Cardiac atrium fibroblast (primary cell): ENCODE data around the gene KRT17. TPM values are rescaled to one million over a fixed set of nuclear protein-coding genes. Genes with fewer than 3 reads are reported as not detected.

ENCODE experiments used
- total RNA-seq: library from RNA; depleted of rRNA; stranded (reverse); fragments of >200 nt; gene quantifications from 2 replicates; pipeline ENCODE4 v1.2.3, GENCODE V29; 2015

The KRT17 gene
- total RNA-seq: 0.54 and 0.65 TPM in 2 replicates

DNA sequence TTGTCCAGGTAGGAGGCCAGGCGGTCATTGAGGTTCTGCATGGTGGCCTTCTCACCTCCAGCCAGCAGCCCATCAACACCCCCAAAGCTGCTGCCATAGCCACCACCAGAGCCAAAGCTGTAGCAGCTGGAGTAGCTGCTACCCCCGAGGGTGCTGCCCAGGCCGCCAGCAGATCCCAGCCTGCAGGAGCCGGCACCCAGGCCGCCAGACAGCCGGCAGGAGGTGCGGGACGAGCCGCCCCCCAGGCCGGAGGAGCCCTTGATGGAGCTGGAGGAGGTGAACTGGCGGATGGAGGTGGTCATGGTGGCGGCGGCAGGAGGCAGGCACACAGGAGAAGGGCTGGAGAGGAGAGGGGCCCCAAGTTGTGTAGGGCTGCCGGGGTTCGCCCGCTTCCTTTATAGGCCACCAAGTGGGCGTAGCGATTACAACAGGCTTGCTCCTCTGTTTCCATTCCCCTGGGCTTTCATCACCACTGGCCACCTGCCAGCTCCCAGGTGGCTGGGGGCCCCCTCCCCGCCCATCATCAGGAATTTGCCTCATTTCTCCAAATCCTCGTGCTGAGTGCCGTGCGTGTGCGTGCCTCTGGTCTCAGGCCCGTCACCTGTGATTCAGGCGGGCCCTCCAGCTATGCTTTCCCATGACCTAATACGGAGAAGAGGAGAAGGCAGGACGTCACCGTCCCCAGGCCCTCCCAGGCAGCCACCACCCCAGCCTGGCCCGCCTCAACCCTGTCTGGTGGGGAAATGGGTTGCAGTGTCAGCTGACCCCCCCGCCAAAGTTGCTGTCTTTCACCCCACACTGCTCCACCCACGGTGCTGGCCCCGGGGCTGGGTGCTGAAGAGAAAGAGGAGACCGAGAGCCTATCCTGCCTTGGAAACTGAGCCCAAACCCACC lies at the start of gene KRT17:
Gene KRT17, minus strand, starts transcription at position 368 of the 894 bp plus-strand sequence. Its CDS starts 66 bp downstream, at position 302.

DNA sequence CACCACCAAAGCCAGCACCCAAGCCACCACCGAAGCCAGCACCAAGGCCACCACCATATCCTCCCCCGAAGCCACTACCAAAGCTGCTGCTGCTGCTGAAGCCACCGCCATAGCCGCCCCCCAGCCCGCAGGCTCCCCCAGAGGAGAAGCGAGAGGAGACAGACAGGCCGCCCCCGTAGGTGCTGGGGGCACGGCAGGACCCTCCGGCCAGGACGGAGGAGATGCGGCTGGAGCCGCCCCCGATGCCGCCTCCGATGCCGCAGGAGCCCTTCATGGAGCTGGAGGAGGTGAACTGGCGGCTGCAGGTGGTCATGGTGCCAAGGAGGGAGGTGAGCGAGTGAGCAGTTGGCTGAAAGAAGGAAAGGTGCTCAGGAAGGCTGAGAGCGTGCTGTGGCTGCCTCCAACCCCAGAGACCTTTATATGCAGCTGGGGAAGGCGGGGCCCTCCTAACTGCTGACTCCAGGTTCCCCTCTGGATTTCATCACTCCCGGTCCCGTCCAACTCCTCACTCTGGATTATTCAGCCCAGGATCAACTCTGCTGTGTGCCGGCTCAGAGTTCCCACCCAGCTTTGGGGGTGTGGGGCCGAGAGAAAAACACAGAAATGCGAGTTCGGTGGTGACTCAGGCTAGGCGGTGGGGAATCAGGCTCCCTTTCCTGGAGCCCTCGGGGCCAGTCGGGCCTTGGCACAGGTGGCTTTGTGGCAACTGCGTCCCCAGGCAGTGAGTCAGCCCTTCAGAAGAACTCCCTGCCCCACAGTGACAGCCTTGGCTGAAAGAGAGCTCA lies 11.8 kb downstream of the KRT17 start, which contains the start of gene KRT16:
Gene KRT16, minus strand, starts transcription at position 392 of the 785 bp plus-strand sequence. Its CDS starts 79 bp downstream, at position 313.

GRCh38 chr17:41586863-41587495 lies 37.4 kb downstream of the KRT17 start, which contains the start of gene KRT14:
Gene KRT14 (minus strand): TSS chr17:41586895. CDS start chr17:41586834, 61 bp downstream.

GRCh38 chr17:41571561-41572434 lies 52.6 kb downstream of the KRT17 start, which contains the start of gene KRT9:
Gene KRT9 (minus strand): TSS chr17:41572059. CDS start chr17:41571992, 67 bp downstream.

Other genes starting within 250 kb of the KRT17 start
- gene KRT34, start 242.3 kb downstream of the KRT17 start, total RNA-seq: not detected in 2 replicates
- not detected in 2 replicates for gene KRT31, start 227.0 kb downstream of the KRT17 start, total RNA-seq
- not detected in 2 replicates for gene KRT37, start 200.0 kb downstream of the KRT17 start, total RNA-seq
- gene KRT38, start 183.6 kb downstream of the KRT17 start, total RNA-seq: not detected in 2 replicates
- gene KRT32, start 157.2 kb downstream of the KRT17 start, total RNA-seq: not detected in 2 replicates
- gene KRT35, start 143.4 kb downstream of the KRT17 start, total RNA-seq: not detected in 2 replicates
- not detected in 2 replicates for gene KRT36, start 134.7 kb downstream of the KRT17 start, total RNA-seq
- not detected in 2 replicates for gene KRT13, start 119.0 kb downstream of the KRT17 start, total RNA-seq
- 9.6 TPM in 1 of 2 replicates, not detected in the other for gene KRT15, start 105.7 kb downstream of the KRT17 start, total RNA-seq
- gene KRT19, start 96.3 kb downstream of the KRT17 start, total RNA-seq: 0.72 and 5.7 TPM in 2 replicates
- not detected in 2 replicates for gene KRT9, start 52.5 kb downstream of the KRT17 start, total RNA-seq
- gene KRT14, start 37.7 kb downstream of the KRT17 start, total RNA-seq: not detected in 2 replicates
- gene KRT16, start 11.8 kb downstream of the KRT17 start, total RNA-seq: not detected in 2 replicates
- 109 and 140 TPM in 2 replicates for gene EIF1, start 64.3 kb upstream of the KRT17 start, total RNA-seq
- gene GAST, start 87.8 kb upstream of the KRT17 start, total RNA-seq: not detected in 2 replicates
- not detected in 2 replicates for gene HAP1, start 110.1 kb upstream of the KRT17 start, total RNA-seq
- gene JUP, start 162.1 kb upstream of the KRT17 start, total RNA-seq: 54.1 and 57.0 TPM in 2 replicates
- gene P3H4, start 187.4 kb upstream of the KRT17 start, total RNA-seq: 86.3 and 93.0 TPM in 2 replicates
- 676 and 811 TPM in 2 replicates for gene FKBP10, start 188.4 kb upstream of the KRT17 start, total RNA-seq
- gene NT5C3B, start 211.7 kb upstream of the KRT17 start, total RNA-seq: 43.9 and 65.1 TPM in 2 replicates
- gene KLHL10, start 213.2 kb upstream of the KRT17 start, total RNA-seq: not detected in 2 replicates
- gene KLHL11, start 240.8 kb upstream of the KRT17 start, total RNA-seq: 17.1 and 23.3 TPM in 2 replicates